ENCODE results near the gene HOXA7. TPM values are rescaled to one million over a fixed set of nuclear protein-coding genes. Genes with fewer than 3 reads are reported as not detected.

Gene HOXA7
- total and polyA plus RNA-seq, 10 of the 15 experiments (the other 5 are each of a cell fraction or from before 2014, with no cell fraction given), result not detected

DNA sequence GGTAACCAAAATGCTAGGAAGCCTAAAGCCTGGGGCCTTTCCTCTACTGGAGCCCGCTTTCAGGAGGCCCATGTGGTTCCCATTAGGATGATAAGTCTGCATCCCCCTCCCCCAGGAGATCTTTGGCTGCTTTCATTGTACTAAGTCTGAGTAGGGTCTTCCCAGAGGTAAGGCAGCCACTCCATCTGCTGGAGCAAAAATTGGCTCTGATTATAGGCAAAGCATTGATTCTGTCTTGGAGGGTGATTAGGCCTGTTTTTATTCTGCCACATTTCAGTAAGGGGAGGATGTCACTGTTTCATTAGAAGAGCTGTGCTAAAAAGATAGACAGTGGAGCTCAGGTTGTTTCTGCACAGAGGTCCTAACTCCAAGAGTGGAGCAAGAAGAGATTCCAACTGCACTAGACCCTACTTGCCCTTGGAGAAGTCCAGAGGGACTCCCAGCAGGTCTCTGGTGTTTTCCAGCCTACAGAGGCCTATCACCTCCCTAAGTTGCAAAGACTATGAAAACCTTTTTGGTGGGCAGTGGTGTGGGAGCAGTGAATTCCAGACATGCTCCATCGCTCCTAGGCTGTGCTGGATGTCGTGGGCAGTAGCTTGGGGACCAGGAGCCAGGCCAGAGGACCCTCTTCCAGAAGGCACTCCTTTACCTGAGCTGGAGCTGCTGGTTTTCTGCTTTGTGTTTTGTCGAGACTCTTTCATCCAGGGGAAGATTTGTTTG is 46.8 kb downstream of the HOXA7 start:
- ChIA-PET POLR2A (interaction anchor here (0.5 kb wide), 1 partner anchor 31 kb away, joined by 4 read pairs; no protein-coding TSS in a partner anchor), RAD21 (ENCODE audit: unreplicated experiment) (no interaction called here), SMC1A (ENCODE audit: uncharacterized antibody, unreplicated experiment) (interaction anchor here (0.6 kb wide), 1 partner anchor 13 kb away, joined by 3 read pairs; no protein-coding TSS in a partner anchor), CTCF (no interaction called here)
- Histone ChIP-seq H3K9ac (ENCODE audit: control insufficient read depth, insufficient read depth, low read length) (no peak overlapping the region), H3K79me2 (ENCODE audit: control insufficient read depth, insufficient read depth, low read length) (no peaks in the 10 kb centered on the region), H4K20me1 (ENCODE audit: control insufficient read depth, insufficient read depth) (no peaks in the 10 kb centered on the region), H3K27ac (ENCODE audit: control insufficient read depth, insufficient read depth) (no peak overlapping the region), H3K27me3 (replicated peaks in 1 of 2; ENCODE audit: control insufficient read depth in 2 of 2, insufficient read depth in 2 of 2, low read length in 1 of 2) (no peaks in the 10 kb centered on the region; a peak in 2 of 4 replicates), H3K9me3 (replicated peaks; ENCODE audit: control insufficient read depth, insufficient read depth, low read length) (no peaks in the 10 kb centered on the region; the same call in 2 of the 3 replicates), H3K4me3 (no peak overlapping the region), H3K4me2 (ENCODE audit: control insufficient read depth, insufficient read depth) (no peak overlapping the region), H2AFZ (ENCODE audit: control insufficient read depth, low read depth, low read length) (no peak overlapping the region), H3K4me1 (ENCODE audit: control insufficient read depth, insufficient read depth, low read length) (no peaks in the 10 kb centered on the region), H3K36me3 (ENCODE audit: control insufficient read depth in 2 of 2, insufficient read depth in 2 of 2, low read length in 1 of 2) (no peaks in the 10 kb centered on the region)
- DNase-seq (ENCODE audit: low read depth, low spot score) (no peak), FAIRE-seq (no peak), ATAC-seq (no peak)
- TF ChIP-seq STAT1 (conservative IDR thresholded peaks at IDR 0.05), result no peak
- no peak for TF ChIP-seq KAT2A (conservative IDR thresholded peaks at IDR 0.05; ENCODE audit: control insufficient read depth, low read depth, low read length)
- no peak for TF ChIP-seq ZNF384 (IDR thresholded peaks at IDR 0.05; ENCODE audit: borderline replicate concordance, low read depth, low read length)
- no peak for TF ChIP-seq CBFB (IDR thresholded peaks at IDR 0.05; ENCODE audit: low read depth)
- TF ChIP-seq MXI1 (IDR thresholded peaks at IDR 0.05; ENCODE audit: low read depth, low read length), result no peak
- TF ChIP-seq ZNF274 (IDR thresholded peaks at IDR 0.05; ENCODE audit: insufficient read depth, insufficient read length), result no peak
- TF ChIP-seq RAD21 (IDR thresholded peaks at IDR 0.05; ENCODE audit: insufficient read depth, low read depth, low read length), result no peak
- TF ChIP-seq, protein P1, sequence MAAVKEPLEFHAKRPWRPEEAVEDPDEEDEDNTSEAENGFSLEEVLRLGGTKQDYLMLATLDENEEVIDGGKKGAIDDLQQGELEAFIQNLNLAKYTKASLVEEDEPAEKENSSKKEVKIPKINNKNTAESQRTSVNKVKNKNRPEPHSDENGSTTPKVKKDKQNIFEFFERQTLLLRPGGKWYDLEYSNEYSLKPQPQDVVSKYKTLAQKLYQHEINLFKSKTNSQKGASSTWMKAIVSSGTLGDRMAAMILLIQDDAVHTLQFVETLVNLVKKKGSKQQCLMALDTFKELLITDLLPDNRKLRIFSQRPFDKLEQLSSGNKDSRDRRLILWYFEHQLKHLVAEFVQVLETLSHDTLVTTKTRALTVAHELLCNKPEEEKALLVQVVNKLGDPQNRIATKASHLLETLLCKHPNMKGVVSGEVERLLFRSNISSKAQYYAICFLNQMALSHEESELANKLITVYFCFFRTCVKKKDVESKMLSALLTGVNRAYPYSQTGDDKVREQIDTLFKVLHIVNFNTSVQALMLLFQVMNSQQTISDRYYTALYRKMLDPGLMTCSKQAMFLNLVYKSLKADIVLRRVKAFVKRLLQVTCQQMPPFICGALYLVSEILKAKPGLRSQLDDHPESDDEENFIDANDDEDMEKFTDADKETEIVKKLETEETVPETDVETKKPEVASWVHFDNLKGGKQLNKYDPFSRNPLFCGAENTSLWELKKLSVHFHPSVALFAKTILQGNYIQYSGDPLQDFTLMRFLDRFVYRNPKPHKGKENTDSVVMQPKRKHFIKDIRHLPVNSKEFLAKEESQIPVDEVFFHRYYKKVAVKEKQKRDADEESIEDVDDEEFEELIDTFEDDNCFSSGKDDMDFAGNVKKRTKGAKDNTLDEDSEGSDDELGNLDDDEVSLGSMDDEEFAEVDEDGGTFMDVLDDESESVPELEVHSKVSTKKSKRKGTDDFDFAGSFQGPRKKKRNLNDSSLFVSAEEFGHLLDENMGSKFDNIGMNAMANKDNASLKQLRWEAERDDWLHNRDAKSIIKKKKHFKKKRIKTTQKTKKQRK (IDR thresholded peaks at IDR 0.05; ENCODE audit: low read depth, low read length), result no peak
- TF ChIP-seq ZNF217 (IDR thresholded peaks at IDR 0.05), result no peak
- BruUV-seq (replicated peaks), result no TSS peak
- in situ Hi-C loops (cut with MboI) (no loop called here), intact Hi-C loops (cut with micrococcal nuclease; ENCODE audit: unreplicated experiment) (no loop called here)
- 33% methylated on average over 4 of the region's 4 CpGs for WGBS (ENCODE audit: insufficient coverage, insufficient replicate concordance, low lambda C conversion rate, missing lambda C conversion rate)
